Measurements from ENCODE around the gene RALGPS2. TPM values are rescaled to one million over a fixed set of nuclear protein-coding genes. Genes with fewer than 3 reads are reported as not detected.

The RALGPS2 gene
- total RNA-seq, 1 donor from 2014 or later: 2.6 TPM

GRCh38 chr1:178702146-178702545, 22.9 kb upstream of the RALGPS2 start:
- H3K4me3 Mint-ChIP-seq: no peak overlapping the region
- H3K27ac Mint-ChIP-seq: no peak overlapping the region
- no peak for DNase-seq
- H3K36me3 Mint-ChIP-seq (ENCODE audit: low read depth): no peaks in the 10 kb centered on the region
- intact Hi-C loops (cut with micrococcal nuclease): no loop called here
- H3K4me1 Mint-ChIP-seq: no peaks in the 10 kb centered on the region
- H3K27me3 Mint-ChIP-seq: peaks cover 18% of the 10 kb centered on the region
- H3K9me3 Mint-ChIP-seq: no peaks in the 10 kb centered on the region

GRCh38 chr1:178704833-178705232, 20.2 kb upstream of the RALGPS2 start:
- no peak overlapping the region for H3K4me3 Mint-ChIP-seq
- H3K27ac Mint-ChIP-seq: no peak overlapping the region
- no peak for DNase-seq
- peaks cover 25% of the 10 kb centered on the region for H3K27me3 Mint-ChIP-seq
- H3K9me3 Mint-ChIP-seq: no peaks in the 10 kb centered on the region
- intact Hi-C loops (cut with micrococcal nuclease): no loop called here
- no peaks in the 10 kb centered on the region for H3K36me3 Mint-ChIP-seq (ENCODE audit: low read depth)
- no peaks in the 10 kb centered on the region for H3K4me1 Mint-ChIP-seq

DNA sequence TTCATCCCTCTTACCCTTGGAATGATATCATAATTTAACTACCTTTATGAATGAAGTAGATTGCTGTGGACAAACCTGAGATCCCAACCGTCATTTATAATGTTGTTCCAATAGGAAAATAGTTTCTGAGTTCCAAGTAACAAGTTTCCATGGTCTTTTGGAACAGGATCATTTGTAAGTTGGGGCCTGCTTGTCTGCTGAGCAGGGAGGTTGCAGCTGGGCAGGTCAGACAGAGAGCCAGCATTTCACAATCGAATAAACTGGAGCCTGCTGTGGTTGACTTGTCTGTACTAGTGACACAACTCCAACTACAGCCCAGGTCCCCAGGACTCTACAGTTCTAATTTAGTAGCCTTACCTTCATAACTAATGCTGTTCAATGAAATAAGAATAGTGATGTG, 18.6 kb upstream of the RALGPS2 start:
- Mint-ChIP-seq H3K4me1 (no peaks in the 10 kb centered on the region), H3K9me3 (no peaks in the 10 kb centered on the region), H3K36me3 (ENCODE audit: low read depth) (no peaks in the 10 kb centered on the region), H3K27me3 (peaks cover 19% of the 10 kb centered on the region), H3K4me3 (no peak overlapping the region), H3K27ac (no peak overlapping the region)
- no peak for DNase-seq
- intact Hi-C loops (cut with micrococcal nuclease): no loop called here

GRCh38 chr1:178713259-178713658, 11.8 kb upstream of the RALGPS2 start:
- H3K27me3 Mint-ChIP-seq: peaks cover 31% of the 10 kb centered on the region
- no peaks in the 10 kb centered on the region for H3K9me3 Mint-ChIP-seq
- no peak for DNase-seq
- no peaks in the 10 kb centered on the region for H3K4me1 Mint-ChIP-seq
- no peak overlapping the region for H3K4me3 Mint-ChIP-seq
- intact Hi-C loops (cut with micrococcal nuclease): no loop called here
- H3K27ac Mint-ChIP-seq: no peak overlapping the region
- H3K36me3 Mint-ChIP-seq (ENCODE audit: low read depth): no peaks in the 10 kb centered on the region

DNA sequence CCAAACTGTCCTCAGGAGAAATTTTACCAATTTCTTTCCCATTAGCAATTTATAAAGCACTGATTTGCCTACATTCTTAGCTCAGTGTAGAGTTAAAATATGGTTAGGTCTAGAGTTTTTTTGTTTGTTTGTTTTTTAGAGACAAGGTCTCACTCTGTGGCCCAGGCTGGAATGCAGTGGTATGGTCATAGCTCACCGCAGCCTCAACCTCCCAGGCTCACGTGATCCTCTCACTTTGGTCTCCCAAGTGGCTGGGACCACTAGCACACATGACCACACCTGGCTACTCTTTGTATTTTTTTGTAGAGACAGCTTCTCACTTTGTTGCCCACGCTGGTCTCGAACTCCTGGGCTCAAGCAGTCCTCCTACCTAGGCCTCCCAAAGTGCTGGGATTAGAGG, 10.6 kb upstream of the RALGPS2 start:
- Mint-ChIP-seq H3K9me3 (no peaks in the 10 kb centered on the region), H3K4me3 (no peak overlapping the region), H3K36me3 (ENCODE audit: low read depth) (no peaks in the 10 kb centered on the region), H3K4me1 (no peaks in the 10 kb centered on the region), H3K27ac (no peak overlapping the region), H3K27me3 (peaks cover 29% of the 10 kb centered on the region)
- intact Hi-C loops (cut with micrococcal nuclease): no loop called here
- no peak for DNase-seq

DNA sequence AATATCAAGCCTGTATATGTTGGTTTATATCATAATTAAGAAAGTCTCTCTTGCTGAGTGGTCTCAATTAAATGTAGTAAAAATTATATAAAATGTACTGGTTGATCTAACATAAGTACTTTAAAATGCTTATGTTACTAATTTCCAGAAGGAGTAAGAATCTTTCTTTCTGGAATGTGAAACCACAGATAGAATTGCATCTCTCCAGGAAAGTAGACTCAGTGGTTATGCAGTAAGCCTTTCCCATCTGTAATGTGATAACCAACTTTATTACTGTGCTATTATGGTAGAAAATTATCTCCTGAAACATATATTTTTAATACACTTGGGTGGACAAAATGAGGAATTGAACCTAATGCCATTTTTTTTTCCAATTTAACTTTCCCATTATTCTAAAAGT, 8.9 kb upstream of the RALGPS2 start:
- intact Hi-C loops (cut with micrococcal nuclease): no loop called here
- Mint-ChIP-seq H3K27ac (no peak overlapping the region), H3K36me3 (ENCODE audit: low read depth) (no peaks in the 10 kb centered on the region), H3K27me3 (peaks cover 25% of the 10 kb centered on the region), H3K4me1 (no peaks in the 10 kb centered on the region), H3K9me3 (no peaks in the 10 kb centered on the region), H3K4me3 (no peak overlapping the region)
- no peak for DNase-seq

GRCh38 chr1:178718520-178718919, 6.5 kb upstream of the RALGPS2 start:
- no peaks in the 10 kb centered on the region for H3K4me1 Mint-ChIP-seq
- intact Hi-C loops (cut with micrococcal nuclease): no loop called here
- H3K27me3 Mint-ChIP-seq: peaks cover 26% of the 10 kb centered on the region
- H3K4me3 Mint-ChIP-seq: no peak overlapping the region
- no peaks in the 10 kb centered on the region for H3K9me3 Mint-ChIP-seq
- no peak overlapping the region for H3K27ac Mint-ChIP-seq
- DNase-seq: no peak
- no peaks in the 10 kb centered on the region for H3K36me3 Mint-ChIP-seq (ENCODE audit: low read depth)

GRCh38 chr1:178723546-178723945, 1.5 kb upstream of the RALGPS2 start:
- H3K9me3 Mint-ChIP-seq: no peaks in the 10 kb centered on the region

GRCh38 chr1:178724376-178724727, 692 bp upstream of the RALGPS2 start:
- Mint-ChIP-seq H3K4me1 (peaks cover 9% of the 10 kb centered on the region), H3K27me3 (peaks cover 17% of the 10 kb centered on the region), H3K36me3 (ENCODE audit: low read depth) (no peaks in the 10 kb centered on the region), H3K4me3 (peak overlapping the region; percentile 85), H3K9me3 (no peaks in the 10 kb centered on the region), H3K27ac (peak overlapping the region; percentile 74)
- no peak for DNase-seq
- intact Hi-C loops (cut with micrococcal nuclease): no loop called here

More at GRCh38 chr1:178723546-178723945, 1.5 kb upstream of the RALGPS2 start:
- H3K36me3 Mint-ChIP-seq (ENCODE audit: low read depth): no peaks in the 10 kb centered on the region
- peaks cover 19% of the 10 kb centered on the region for H3K27me3 Mint-ChIP-seq
- H3K4me3 Mint-ChIP-seq: no peak overlapping the region
- no peak overlapping the region for H3K27ac Mint-ChIP-seq
- intact Hi-C loops (cut with micrococcal nuclease): no loop called here
- peaks cover 9% of the 10 kb centered on the region for H3K4me1 Mint-ChIP-seq
- no peak for DNase-seq

DNA sequence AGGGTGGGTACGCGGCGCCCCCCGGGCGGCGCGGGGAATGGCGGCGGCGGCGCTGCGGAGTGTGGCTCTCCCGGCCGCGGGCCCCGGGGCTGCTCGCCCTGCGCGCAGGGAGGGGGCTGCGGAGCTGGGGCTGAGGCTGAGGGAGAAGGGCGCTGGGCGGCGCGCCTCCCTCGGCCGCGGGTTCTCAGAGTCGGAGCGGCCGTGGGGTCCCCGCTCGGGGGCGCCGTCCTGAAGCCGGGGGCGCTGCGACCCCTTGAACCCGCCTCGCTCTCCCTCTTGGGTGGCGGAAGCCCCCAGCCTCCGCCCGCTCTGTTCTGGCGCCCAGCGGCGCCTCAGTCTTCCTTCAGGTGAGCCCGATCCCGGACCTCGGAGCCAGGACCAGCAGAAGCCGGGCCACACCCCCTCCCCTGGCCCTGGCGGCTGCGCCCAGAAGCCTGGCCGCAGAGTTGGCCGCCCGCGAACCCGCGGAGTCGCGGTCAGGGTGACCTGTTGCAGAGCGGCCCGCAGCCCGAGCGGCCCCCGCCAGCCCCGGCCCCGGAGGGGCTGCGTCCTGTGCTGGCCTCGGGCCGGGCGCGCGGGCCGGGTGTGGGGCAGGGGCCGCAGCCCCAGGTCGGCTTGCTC, 532 bp downstream of the RALGPS2 start:
- DNase-seq: peak; percentile 77

GRCh38 chr1:178726087-178726517, 1.1 kb downstream of the RALGPS2 start:
- Mint-ChIP-seq H3K27ac (peak overlapping the region; percentile 72), H3K4me3 (peak overlapping the region; percentile 86), H3K9me3 (no peaks in the 10 kb centered on the region), H3K36me3 (ENCODE audit: low read depth) (no peaks in the 10 kb centered on the region), H3K4me1 (peaks cover 9% of the 10 kb centered on the region), H3K27me3 (peaks cover 15% of the 10 kb centered on the region)
- DNase-seq: peak; percentile 87
- intact Hi-C loops (cut with micrococcal nuclease): loop anchor here (5.0 kb wide), 3 partner anchors 301 to 566 kb away; partner anchors contain the start of genes FAM20B, SOAT1 and TOR3A

More for the DNA sequence above, 532 bp downstream of the RALGPS2 start:
- Mint-ChIP-seq H3K27ac (no peak overlapping the region), H3K4me1 (peaks cover 9% of the 10 kb centered on the region), H3K9me3 (no peaks in the 10 kb centered on the region), H3K36me3 (ENCODE audit: low read depth) (no peaks in the 10 kb centered on the region), H3K4me3 (peak overlapping the region; percentile 86), H3K27me3 (peaks cover 15% of the 10 kb centered on the region)
- intact Hi-C loops (cut with micrococcal nuclease): loop anchor here (5.0 kb wide), 3 partner anchors 302 to 567 kb away; partner anchors contain the start of genes FAM20B, SOAT1 and TOR3A

- no peak for DNase-seq
- peaks cover 15% of the 10 kb centered on the region for H3K27me3 Mint-ChIP-seq
- H3K4me3 Mint-ChIP-seq: peak overlapping the region; percentile 86
- no peak overlapping the region for H3K27ac Mint-ChIP-seq
- peaks cover 9% of the 10 kb centered on the region for H3K4me1 Mint-ChIP-seq
- intact Hi-C loops (cut with micrococcal nuclease): loop anchor here (5.0 kb wide), 3 partner anchors 301 to 566 kb away; partner anchors contain the start of genes FAM20B, SOAT1 and TOR3A
- no peaks in the 10 kb centered on the region for H3K9me3 Mint-ChIP-seq
- no peaks in the 10 kb centered on the region for H3K36me3 Mint-ChIP-seq (ENCODE audit: low read depth)
These were observed 1.5 kb downstream of the RALGPS2 start for GRCh38 chr1:178726545-178726944.

- H3K27ac Mint-ChIP-seq: no peak overlapping the region
- H3K4me1 Mint-ChIP-seq: peaks cover 9% of the 10 kb centered on the region
- no peaks in the 10 kb centered on the region for H3K36me3 Mint-ChIP-seq (ENCODE audit: low read depth)
- DNase-seq: no peak
- H3K9me3 Mint-ChIP-seq: no peaks in the 10 kb centered on the region
- peaks cover 13% of the 10 kb centered on the region for H3K27me3 Mint-ChIP-seq
- intact Hi-C loops (cut with micrococcal nuclease): loop anchor here (5.0 kb wide), 3 partner anchors 300 to 565 kb away; partner anchors contain the start of genes FAM20B, SOAT1 and TOR3A
- no peak overlapping the region for H3K4me3 Mint-ChIP-seq
These were observed 2.2 kb downstream of the RALGPS2 start for GRCh38 chr1:178727014-178727895.

GRCh38 chr1:178733972-178734371, 8.9 kb downstream of the RALGPS2 start:
- no peaks in the 10 kb centered on the region for H3K36me3 Mint-ChIP-seq (ENCODE audit: low read depth)
- DNase-seq: no peak
- no peaks in the 10 kb centered on the region for H3K4me1 Mint-ChIP-seq
- H3K4me3 Mint-ChIP-seq: no peak overlapping the region
- intact Hi-C loops (cut with micrococcal nuclease): no loop called here
- no peaks in the 10 kb centered on the region for H3K9me3 Mint-ChIP-seq
- H3K27ac Mint-ChIP-seq: no peak overlapping the region
- no peaks in the 10 kb centered on the region for H3K27me3 Mint-ChIP-seq
